CD4-positive, CD25-positive, alpha-beta regulatory T cell (primary cell): ENCODE data around the gene APBB2. TPM values are rescaled to one million over a fixed set of nuclear protein-coding genes. Genes with fewer than 3 reads are reported as not detected.

Experiments used
- ATAC-seq, 2 donors: fragments of 150-1000 bp; cut with Tn5 transposase; one replicate each; pipeline ENCODE4 v1.10.0; 2021; ENCODE audit warnings: low read depth in 2 of 2, moderate number of reproducible peaks in 2 of 2, moderate library complexity in 1 of 2
- DNase-seq, 3 donors: peaks; one replicate each; pipeline versions ENCODE4 v3.0.0 to v3.0.0-alpha.2; 2012 to 2022; ENCODE audit warnings: mixed read lengths in 1 of 3
- H3K27ac ChIP-seq: one replicate; pipeline ENCODE4 v1.7.0; 2013; ENCODE audit warnings: mild to moderate bottlenecking, low read length; ENCODE audit not compliant: insufficient read depth, poor library complexity, severe bottlenecking
- H3K27me3 ChIP-seq: one replicate; pipeline ENCODE4 v1.7.0; 2013; ENCODE audit warnings: low read length; ENCODE audit not compliant: control insufficient read depth, insufficient read depth
- H3K36me3 ChIP-seq: one replicate; pipeline ENCODE4 v1.7.0; 2013; ENCODE audit warnings: mild to moderate bottlenecking, low read length, moderate library complexity; ENCODE audit not compliant: control insufficient read depth, insufficient read depth
- H3K4me1 ChIP-seq: 2 replicates; pipeline ENCODE4 v1.7.0; 2013; ENCODE audit warnings: mild to moderate bottlenecking, low read length; ENCODE audit not compliant: insufficient read depth, control insufficient read depth, poor library complexity, severe bottlenecking
- H3K4me3 ChIP-seq: one replicate; pipeline ENCODE4 v1.7.0; 2013; ENCODE audit warnings: low read depth, mild to moderate bottlenecking, low read length, moderate library complexity
- H3K9me3 ChIP-seq, 2 experiments: 1 replicate in 1 of 2; 2 replicates in 1 of 2; pipeline ENCODE4 v1.7.0; 2013; ENCODE audit warnings: low read length in 2 of 2, mild to moderate bottlenecking in 1 of 2, moderate library complexity in 1 of 2; ENCODE audit not compliant: control insufficient read depth in 2 of 2
- H3K27ac Mint-ChIP-seq, 3 donors: one replicate each; pipeline ENCODE4 v1.8.0; 2020 to 2022; ENCODE audit warnings: mild to moderate bottlenecking in 3 of 3, mixed read lengths in 3 of 3, moderate library complexity in 2 of 3
- H3K27me3 Mint-ChIP-seq: one replicate; pipeline ENCODE4 v1.8.0; 2022; ENCODE audit warnings: mild to moderate bottlenecking, mixed read lengths
- H3K36me3 Mint-ChIP-seq: one replicate; pipeline ENCODE4 v1.8.0; 2020; ENCODE audit warnings: mixed read lengths
- H3K4me1 Mint-ChIP-seq, 4 donors: one replicate each; pipeline ENCODE4 v1.8.0; 2020 to 2022; ENCODE audit warnings: mixed read lengths in 4 of 4, mild to moderate bottlenecking in 1 of 4
- H3K4me3 Mint-ChIP-seq, 4 donors: one replicate each; pipeline ENCODE4 v1.8.0; 2020 to 2022; ENCODE audit warnings: mild to moderate bottlenecking in 4 of 4, mixed read lengths in 4 of 4, moderate library complexity in 3 of 4
- H3K9me3 Mint-ChIP-seq, 7 donors: one replicate each; pipeline ENCODE4 v1.8.0; 2020 to 2022; ENCODE audit warnings: mixed read lengths in 7 of 7, mild to moderate bottlenecking in 3 of 7, moderate library complexity in 2 of 7
- polyA plus RNA-seq, 4 donors: library from polyadenylated mRNA; unstranded; fragments of 300-500 nt; fragmentation: Illumina TruSeq; gene quantifications; one replicate each; pipeline ENCODE4 v1.2.3, GENCODE V29; 2021
- total RNA-seq: library from RNA; stranded (reverse); gene quantifications from one replicate; pipeline ENCODE4 v1.2.3, GENCODE V29; 2022

Gene APBB2
- total and polyA plus RNA-seq, 5 donors from 2014 or later: not detected

- Histone ChIP-seq H3K9me3 (no peaks in the 10 kb centered on the region), H3K4me1 (no peaks in the 10 kb centered on the region), H3K36me3 (no peaks in the 10 kb centered on the region), H3K27me3 (peaks cover 2% of the 10 kb centered on the region), H3K27ac (no peak overlapping the region), H3K4me3 (no peak overlapping the region)
- ATAC-seq (no peak), DNase-seq (no peak)
- Mint-ChIP-seq H3K27ac (no peak overlapping the region), H3K4me1 (no peaks in the 10 kb centered on the region), H3K9me3 (no peaks in the 10 kb centered on the region), H3K36me3 (no peaks in the 10 kb centered on the region), H3K27me3 (peaks cover 29% of the 10 kb centered on the region), H3K4me3 (no peak overlapping the region)
Measured at GRCh38 chr4:40939856-40940255, 274.5 kb downstream of the APBB2 start.

GRCh38 chr4:40938337-40938736, 276.0 kb downstream of the APBB2 start:
- ATAC-seq: no peak

GRCh38 chr4:40937140-40937725, 277.1 kb downstream of the APBB2 start:
- Histone ChIP-seq H3K4me1 (no peaks in the 10 kb centered on the region), H3K36me3 (no peaks in the 10 kb centered on the region), H3K27ac (no peak overlapping the region), H3K27me3 (peaks cover 5% of the 10 kb centered on the region), H3K9me3 (no peaks in the 10 kb centered on the region), H3K4me3 (no peak overlapping the region)
- Mint-ChIP-seq H3K27me3 (peaks cover 35% of the 10 kb centered on the region), H3K9me3 (no peaks in the 10 kb centered on the region), H3K36me3 (no peaks in the 10 kb centered on the region), H3K4me3 (no peak overlapping the region), H3K27ac (no peak overlapping the region), H3K4me1 (no peaks in the 10 kb centered on the region)
- no peak for ATAC-seq
- DNase-seq: no peak

More at GRCh38 chr4:40938337-40938736, 276.0 kb downstream of the APBB2 start:
- Mint-ChIP-seq H3K9me3 (no peaks in the 10 kb centered on the region), H3K4me1 (no peaks in the 10 kb centered on the region), H3K27me3 (peaks cover 29% of the 10 kb centered on the region), H3K4me3 (no peak overlapping the region), H3K27ac (no peak overlapping the region), H3K36me3 (no peaks in the 10 kb centered on the region)
- H3K27ac ChIP-seq: no peak overlapping the region
- no peaks in the 10 kb centered on the region for H3K36me3 ChIP-seq
- no peak overlapping the region for H3K4me3 ChIP-seq
- DNase-seq: no peak
- peaks cover 5% of the 10 kb centered on the region for H3K27me3 ChIP-seq
- no peaks in the 10 kb centered on the region for H3K9me3 ChIP-seq
- H3K4me1 ChIP-seq: no peaks in the 10 kb centered on the region

GRCh38 chr4:40934676-40935075, 279.7 kb downstream of the APBB2 start:
- no peaks in the 10 kb centered on the region for H3K9me3 Mint-ChIP-seq
- ATAC-seq: no peak
- Histone ChIP-seq H3K9me3 (no peaks in the 10 kb centered on the region), H3K36me3 (no peaks in the 10 kb centered on the region), H3K4me3 (no peak overlapping the region), H3K27ac (no peak overlapping the region), H3K4me1 (no peaks in the 10 kb centered on the region), H3K27me3 (peaks cover 5% of the 10 kb centered on the region)
- H3K27me3 Mint-ChIP-seq: peaks cover 27% of the 10 kb centered on the region
- H3K4me1 Mint-ChIP-seq: no peaks in the 10 kb centered on the region
- H3K36me3 Mint-ChIP-seq: no peaks in the 10 kb centered on the region
- no peak for DNase-seq
- H3K27ac Mint-ChIP-seq: no peak overlapping the region
- no peak overlapping the region for H3K4me3 Mint-ChIP-seq

- no peak overlapping the region for H3K4me3 Mint-ChIP-seq
- peaks cover 26% of the 10 kb centered on the region for H3K27me3 Mint-ChIP-seq
- ATAC-seq (no peak), DNase-seq (no peak)
- H3K4me1 Mint-ChIP-seq: no peaks in the 10 kb centered on the region
- Histone ChIP-seq H3K9me3 (no peaks in the 10 kb centered on the region), H3K36me3 (no peaks in the 10 kb centered on the region), H3K4me1 (no peaks in the 10 kb centered on the region), H3K27me3 (peaks cover 5% of the 10 kb centered on the region), H3K4me3 (no peak overlapping the region), H3K27ac (no peak overlapping the region)
- no peaks in the 10 kb centered on the region for H3K36me3 Mint-ChIP-seq
- H3K27ac Mint-ChIP-seq: no peak overlapping the region
- H3K9me3 Mint-ChIP-seq: no peaks in the 10 kb centered on the region
Measured at GRCh38 chr4:40933272-40934053, 280.9 kb downstream of the APBB2 start.

GRCh38 chr4:40931841-40932240, 282.5 kb downstream of the APBB2 start:
- Mint-ChIP-seq H3K36me3 (no peaks in the 10 kb centered on the region), H3K4me3 (no peak overlapping the region), H3K27ac (no peak overlapping the region), H3K27me3 (peaks cover 29% of the 10 kb centered on the region), H3K9me3 (no peaks in the 10 kb centered on the region), H3K4me1 (peaks cover 0 to 2% (median under 1%) of the 10 kb centered on the region in 4 donors)
- Histone ChIP-seq H3K27me3 (peaks cover 5% of the 10 kb centered on the region), H3K4me3 (no peak overlapping the region), H3K27ac (no peak overlapping the region), H3K36me3 (no peaks in the 10 kb centered on the region), H3K4me1 (no peaks in the 10 kb centered on the region), H3K9me3 (no peaks in the 10 kb centered on the region)
- DNase-seq: no peak
- no peak for ATAC-seq

GRCh38 chr4:40931238-40931637, 283.1 kb downstream of the APBB2 start:
- H3K9me3 ChIP-seq: no peaks in the 10 kb centered on the region
- H3K4me3 Mint-ChIP-seq: no peak overlapping the region
- H3K27ac Mint-ChIP-seq: no peak overlapping the region
- H3K27me3 ChIP-seq: peaks cover 5% of the 10 kb centered on the region
- H3K36me3 Mint-ChIP-seq: no peaks in the 10 kb centered on the region
- H3K36me3 ChIP-seq: no peaks in the 10 kb centered on the region
- ATAC-seq: no peak
- H3K4me1 ChIP-seq: no peaks in the 10 kb centered on the region
- no peaks in the 10 kb centered on the region for H3K9me3 Mint-ChIP-seq
- H3K4me1 Mint-ChIP-seq: peaks cover 0 to 2% (median under 1%) of the 10 kb centered on the region in 4 donors
- no peak overlapping the region for H3K27ac ChIP-seq
- no peak for DNase-seq
- H3K27me3 Mint-ChIP-seq: peaks cover 27% of the 10 kb centered on the region
- H3K4me3 ChIP-seq: no peak overlapping the region

GRCh38 chr4:40927074-40927473, 287.3 kb downstream of the APBB2 start:
- H3K4me1 Mint-ChIP-seq: peaks cover 0 to 5% (median 2%) of the 10 kb centered on the region in 4 donors
- no peak overlapping the region for H3K27ac ChIP-seq
- no peaks in the 10 kb centered on the region for H3K36me3 Mint-ChIP-seq
- no peaks in the 10 kb centered on the region for H3K9me3 ChIP-seq
- no peaks in the 10 kb centered on the region for H3K36me3 ChIP-seq
- no peak overlapping the region for H3K4me3 ChIP-seq
- DNase-seq: no peak
- no peaks in the 10 kb centered on the region for H3K9me3 Mint-ChIP-seq
- peaks cover 4% of the 10 kb centered on the region for H3K27me3 ChIP-seq
- no peak overlapping the region for H3K4me3 Mint-ChIP-seq
- peak overlapping the region in 1 of 3 donors; percentile 52 for H3K27ac Mint-ChIP-seq
- no peak for ATAC-seq
- peaks cover 12% of the 10 kb centered on the region for H3K27me3 Mint-ChIP-seq
- H3K4me1 ChIP-seq: no peaks in the 10 kb centered on the region
